ENCODE measurements around the gene ZFP64.

GRCh38 chr20:52152416-52152815, 39.2 kb downstream of the ZFP64 start:
- TF ChIP-seq CTCF (IDR thresholded peaks at IDR 0.05) (no peak), EZH2phosphoT487 (IDR thresholded peaks at IDR 0.05) (no peak)

Data from neural progenitor cell (in vitro differentiated cells).